ENCODE data around the gene COL4A2. TPM values are rescaled to one million over a fixed set of nuclear protein-coding genes. Genes with fewer than 3 reads are reported as not detected.

The COL4A2 gene
- total RNA-seq, 1 experiment from 2014 or later, result 1.6 TPM

GRCh38 chr13:110343241-110343865 lies 36.3 kb downstream of the COL4A2 start:
- Histone ChIP-seq H4K20me1 (ENCODE audit: insufficient read depth) (no peaks in the 10 kb centered on the region), H3K27me3 (ENCODE audit: insufficient read depth, low read length) (peaks cover 6% of the 10 kb centered on the region; the same call in 1 of the 2 replicates), H3K36me3 (ENCODE audit: control insufficient read depth in 1 of 2, insufficient read depth in 2 of 2, low read length in 2 of 2) (no peaks in the 10 kb centered on the region), H3K4me3 (replicated peaks in 1 of 2; ENCODE audit: low read depth in 1 of 2, low read length in 2 of 2) (no peak overlapping the region), H3K4me1 (ENCODE audit: control insufficient read depth in 1 of 2, insufficient read depth in 2 of 2, low read length in 2 of 2) (peaks cover 22 to 37% of the 10 kb centered on the region in 2 experiments), H3K9me2 (ENCODE audit: insufficient read depth) (no peaks in the 10 kb centered on the region), H3K9me3 (ENCODE audit: control insufficient read depth in 1 of 2, insufficient read depth in 1 of 2, low read depth in 1 of 2, low read length in 2 of 2) (no peaks in the 10 kb centered on the region), H3K9ac (ENCODE audit: low read length) (no peak overlapping the region), H3K4me2 (ENCODE audit: low read length) (peak overlapping the region; percentile 52), H3K79me2 (ENCODE audit: insufficient read depth, low read length) (no peaks in the 10 kb centered on the region), H2AFZ (ENCODE audit: low read depth, low read length, poor library complexity, severe bottlenecking) (no peak overlapping the region), H3K27ac (ENCODE audit: low read depth, low read length) (no peak overlapping the region)
- CTCF ChIA-PET, result interaction anchor here (1.3 kb wide), 1 partner anchor 9 kb away, joined by 3 read pairs; no protein-coding TSS in a partner anchor
- BruUV-seq (replicated peaks), result no TSS peak
- TF ChIP-seq SIN3A (IDR thresholded peaks at IDR 0.05; ENCODE audit: low read depth) (no peak), ELF1 (IDR thresholded peaks at IDR 0.05; ENCODE audit: borderline replicate concordance, low read depth) (no peak), CBX3 (IDR thresholded peaks at IDR 0.05; ENCODE audit: low read depth) (no peak), SP1 (IDR thresholded peaks at IDR 0.05; ENCODE audit: low read depth) (peak; percentile 26; the same call in 1 of the 2 replicates), CEBPB (IDR thresholded peaks at IDR 0.05; ENCODE audit: low read depth) (no peak), EGR1 (IDR thresholded peaks at IDR 0.05; ENCODE audit: low read depth) (no peak), REST (IDR thresholded peaks at IDR 0.05; ENCODE audit: low read depth) (no peak), SRF (IDR thresholded peaks at IDR 0.05; ENCODE audit: low read depth) (no peak), POLR2A (IDR thresholded peaks at IDR 0.05; ENCODE audit: borderline replicate concordance, extremely low read depth, insufficient read depth, insufficient read length) (no peak), ZBTB33 (IDR thresholded peaks at IDR 0.05; ENCODE audit: extremely low read depth, insufficient replicate concordance, low read length) (no peak), ATF3 (IDR thresholded peaks at IDR 0.05) (no peak), MAX (IDR thresholded peaks at IDR 0.05) (peak; percentile 32), JUND (IDR thresholded peaks at IDR 0.05) (no peak), RAD21 (IDR thresholded peaks at IDR 0.05; ENCODE audit: low read depth) (no peak), FOSL1 (IDR thresholded peaks at IDR 0.05; ENCODE audit: low read depth) (peak; percentile 23; the same call in 1 of the 2 replicates), YY1 (IDR thresholded peaks at IDR 0.05; ENCODE audit: extremely low read depth, insufficient replicate concordance, low read depth, low read length) (no peak), ZFX (IDR thresholded peaks at IDR 0.05) (no peak), CTCF (IDR thresholded peaks at IDR 0.05 in 2 of 3, conservative IDR thresholded peaks at IDR 0.05 in 1 of 3; ENCODE audit: borderline replicate concordance in 1 of 3, insufficient read depth in 1 of 3, low read depth in 2 of 3, low read length in 2 of 3) (no peak)
- ATAC-seq, result peak; percentile 32
- intact Hi-C loops (cut with micrococcal nuclease), result no loop called here
- POLR2A ChIA-PET, result no interaction called here
- peak; percentile 15 for DNase-seq (ENCODE audit: low read depth, low spot score)
- RAD21 ChIA-PET (ENCODE audit: low non-redundant PET in 1 of 2, low total read pairs in 2 of 2, uncharacterized antibody in 2 of 2, unreplicated experiment in 2 of 2), result no interaction called here
